Measurements from ENCODE around the gene THTPA.

Gene THTPA

GRCh38 chr14:23551266-23552028, 4.6 kb upstream of the THTPA start, which contains the start of gene ZFHX2:
ZFHX2 (minus strand) TSS chr14:23551765; CDS start chr14:23535325, 16,440 bp downstream.
- DNase-seq, result peak; percentile 63 to 79

- no peak for DNase-seq
Observed at GRCh38 chr14:23555533-23555881, 564 bp upstream of the THTPA start.

GRCh38 chr14:23556700-23557440, 799 bp downstream of the THTPA start:
- no peak for DNase-seq

GRCh38 chr14:23557521-23557920, 1.4 kb downstream of the THTPA start:
- no peak for DNase-seq

GRCh38 chr14:23557946-23558345, 1.9 kb downstream of the THTPA start:
- DNase-seq, result no peak

- no peak for DNase-seq
Observed at GRCh38 chr14:23558346-23559009, 2.4 kb downstream of the THTPA start.

- peak; percentile 68 for DNase-seq
Observed at GRCh38 chr14:23559010-23559925, 3.2 kb downstream of the THTPA start.

- DNase-seq, result no peak
Observed at GRCh38 chr14:23559926-23560520, 4.0 kb downstream of the THTPA start.

GRCh38 chr14:23561259-23561658, 5.2 kb downstream of the THTPA start:
- no peak for DNase-seq

GRCh38 chr14:23561873-23562821, 6.1 kb downstream of the THTPA start:
- DNase-seq, result no peak

- peak; percentile 59 to 67 for DNase-seq
Observed at GRCh38 chr14:23562822-23563472, 6.9 kb downstream of the THTPA start.

- no peak for DNase-seq
Observed at GRCh38 chr14:23563473-23564180, 7.6 kb downstream of the THTPA start.

GRCh38 chr14:23564181-23564812, 8.2 kb downstream of the THTPA start:
- DNase-seq, result no peak

GRCh38 chr14:23564876-23565275, 8.8 kb downstream of the THTPA start:
- DNase-seq, result no peak

GRCh38 chr14:23565626-23566025, 9.6 kb downstream of the THTPA start:
- no peak for DNase-seq

GRCh38 chr14:23566112-23566777, 10.2 kb downstream of the THTPA start:
- no peak for DNase-seq

GRCh38 chr14:23566778-23567185, 10.7 kb downstream of the THTPA start:
- no peak for DNase-seq

GRCh38 chr14:23567186-23568020, 11.3 kb downstream of the THTPA start, which contains the start of gene AP1G2:
AP1G2 (minus strand) TSS chr14:23567791; CDS start chr14:23567314, 477 bp downstream.
- peak; percentile 85 to 88 for DNase-seq
